GM18502 (cell line): Measurements from ENCODE around the gene MSMO1.
"Not testable (repeated sequence)": the region's sequence is repeated elsewhere in the genome, so short reads cannot be mapped to it uniquely, and the experiment has no call there.

Source experiments
- ATAC-seq: cut with Tn5 transposase; IDR thresholded peaks from one replicate; pipeline ENCODE4 v1.9.1; 2021; ENCODE audit warnings: mild to moderate bottlenecking; ENCODE audit not compliant: unreplicated experiment, poor library complexity

The MSMO1 gene

DNA sequence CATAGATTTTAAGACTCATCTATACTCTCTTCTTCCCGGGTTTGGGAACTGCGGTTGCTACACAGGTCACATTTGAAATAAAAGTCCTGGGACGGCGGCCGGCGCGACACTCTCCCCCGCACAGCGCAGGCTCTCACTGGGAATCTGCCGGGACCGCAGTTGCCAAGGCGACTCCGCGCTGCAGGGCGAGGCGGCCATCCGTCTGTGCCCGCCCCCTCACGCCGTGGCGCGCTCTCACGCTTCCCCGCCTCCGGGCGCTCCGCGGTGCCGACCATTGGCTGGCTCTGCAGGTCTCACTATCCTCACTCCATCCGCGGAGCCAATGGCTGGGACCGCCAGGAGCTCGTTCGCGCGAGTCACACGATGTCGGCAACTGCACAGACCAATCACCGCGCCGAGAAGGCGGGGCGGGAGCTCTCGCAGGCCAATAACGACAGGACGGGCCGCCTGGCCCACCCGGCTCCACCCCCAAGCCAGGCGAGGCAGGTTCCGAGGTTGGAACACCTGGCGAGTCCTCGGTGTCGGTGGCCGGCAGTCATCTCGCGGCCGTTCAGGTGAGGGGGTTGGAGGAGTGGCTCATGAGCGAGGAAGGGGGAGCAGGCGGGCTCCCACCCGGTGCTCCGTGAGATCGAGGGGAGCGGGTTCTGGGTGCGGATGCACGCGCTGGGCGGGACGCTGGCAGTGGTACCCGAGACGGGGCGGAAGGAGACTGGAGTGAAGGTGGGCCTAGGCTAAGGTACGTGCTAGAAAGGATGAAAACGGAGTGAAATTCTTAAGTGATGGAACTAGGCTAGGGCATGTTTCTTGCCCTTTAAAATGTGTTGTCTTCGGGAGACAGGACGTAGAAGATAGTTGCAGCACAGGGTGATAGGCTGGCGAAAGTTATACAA lies at the start of gene MSMO1:
MSMO1 (plus strand) TSS at position 459 of the 890 bp plus-strand sequence. CDS start 5,702 bp downstream, outside the sequence.
- peak; percentile 98 for ATAC-seq

DNA sequence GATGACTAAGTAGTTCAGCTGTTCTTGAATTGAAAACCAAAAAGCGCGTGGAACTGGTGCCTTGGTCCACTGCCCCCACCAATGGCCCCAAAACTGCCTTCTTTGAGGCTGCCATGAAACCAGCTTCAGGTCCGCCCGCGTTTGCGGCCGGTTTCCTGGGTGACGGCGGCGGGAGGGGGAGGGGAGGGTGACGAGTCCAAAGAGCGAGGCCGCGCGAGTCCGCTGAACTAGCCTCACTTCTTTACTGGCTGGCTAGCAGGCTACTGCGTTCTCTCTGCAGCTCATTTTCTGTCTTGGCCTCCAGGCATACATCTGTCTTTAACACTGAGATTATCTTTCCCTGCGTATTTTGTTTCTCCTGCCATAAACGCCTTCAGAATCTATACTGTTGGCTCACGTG lies 47.9 kb upstream of the MSMO1 start:
- ATAC-seq: not testable (repeated sequence)

DNA sequence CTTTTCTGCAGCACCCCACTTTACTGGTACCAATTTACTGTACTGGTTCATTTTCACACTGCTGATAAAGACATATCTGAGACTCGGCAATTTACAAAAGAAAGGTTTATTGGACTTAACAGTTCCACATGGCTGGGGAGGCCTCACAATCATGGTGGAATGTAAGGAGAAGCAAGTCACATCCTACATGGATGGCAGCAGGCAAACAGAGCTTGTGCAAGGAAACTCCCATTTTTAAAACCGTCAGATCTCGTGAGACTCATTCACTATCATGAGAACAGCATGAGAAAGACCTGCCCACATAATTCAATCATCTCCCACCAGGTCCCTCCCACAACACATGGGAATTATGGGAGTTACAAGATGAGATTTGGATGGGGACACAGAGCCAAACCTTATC lies 42.8 kb upstream of the MSMO1 start:
- ATAC-seq: not testable (repeated sequence)

DNA sequence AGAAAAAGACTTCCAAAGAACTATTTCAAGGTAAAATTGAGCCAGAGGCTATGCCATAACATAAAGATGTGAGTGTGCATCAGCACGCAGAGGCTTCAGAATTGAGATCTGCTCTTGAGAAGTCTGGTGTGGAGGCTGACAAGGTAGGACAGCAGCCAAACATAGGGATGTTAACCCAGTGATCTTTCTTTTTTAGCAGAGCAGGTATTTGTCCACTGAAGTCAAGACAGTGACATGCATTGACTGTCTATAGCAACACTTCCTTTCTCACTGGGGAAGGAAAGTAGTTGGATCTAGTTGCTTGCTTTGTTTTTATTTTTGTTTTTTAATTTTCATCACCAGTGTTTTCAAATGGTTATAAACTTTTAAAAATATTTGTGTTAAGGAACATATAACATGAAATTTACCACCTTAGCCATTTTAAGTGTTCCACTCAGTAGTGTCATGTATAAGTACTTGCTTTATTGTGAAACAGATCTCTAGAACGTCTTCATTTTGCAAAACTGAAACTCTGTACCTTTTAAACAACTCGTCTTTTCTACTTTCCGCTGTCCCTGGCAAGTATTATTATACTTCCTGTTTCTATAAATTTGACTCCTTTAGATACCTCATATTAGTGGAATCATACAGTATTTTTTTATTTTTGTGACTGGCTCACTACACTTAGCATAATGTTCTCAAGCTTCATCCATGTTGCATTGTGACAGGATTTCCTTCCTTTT lies 40.7 kb upstream of the MSMO1 start:
- ATAC-seq: peak; percentile 78

DNA sequence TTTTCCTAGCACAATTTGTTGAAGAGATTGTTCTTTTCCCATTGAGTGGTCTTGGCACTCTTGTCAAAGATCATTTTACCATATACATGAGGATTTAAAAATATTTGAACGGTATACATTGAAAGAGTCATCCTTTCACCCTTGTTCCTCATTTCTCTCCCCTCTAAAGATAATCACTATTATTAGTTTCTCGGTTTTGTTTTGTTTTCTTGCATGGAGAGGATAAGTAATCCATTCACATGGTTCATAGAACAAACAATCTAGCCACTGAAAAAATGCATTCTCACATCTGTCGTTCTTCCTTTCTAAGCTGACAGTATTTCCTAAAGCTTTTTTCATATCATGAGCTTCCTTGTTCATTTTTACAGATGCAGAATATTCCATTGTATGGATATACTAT lies 39.2 kb upstream of the MSMO1 start:
- ATAC-seq: peak; percentile 42

DNA sequence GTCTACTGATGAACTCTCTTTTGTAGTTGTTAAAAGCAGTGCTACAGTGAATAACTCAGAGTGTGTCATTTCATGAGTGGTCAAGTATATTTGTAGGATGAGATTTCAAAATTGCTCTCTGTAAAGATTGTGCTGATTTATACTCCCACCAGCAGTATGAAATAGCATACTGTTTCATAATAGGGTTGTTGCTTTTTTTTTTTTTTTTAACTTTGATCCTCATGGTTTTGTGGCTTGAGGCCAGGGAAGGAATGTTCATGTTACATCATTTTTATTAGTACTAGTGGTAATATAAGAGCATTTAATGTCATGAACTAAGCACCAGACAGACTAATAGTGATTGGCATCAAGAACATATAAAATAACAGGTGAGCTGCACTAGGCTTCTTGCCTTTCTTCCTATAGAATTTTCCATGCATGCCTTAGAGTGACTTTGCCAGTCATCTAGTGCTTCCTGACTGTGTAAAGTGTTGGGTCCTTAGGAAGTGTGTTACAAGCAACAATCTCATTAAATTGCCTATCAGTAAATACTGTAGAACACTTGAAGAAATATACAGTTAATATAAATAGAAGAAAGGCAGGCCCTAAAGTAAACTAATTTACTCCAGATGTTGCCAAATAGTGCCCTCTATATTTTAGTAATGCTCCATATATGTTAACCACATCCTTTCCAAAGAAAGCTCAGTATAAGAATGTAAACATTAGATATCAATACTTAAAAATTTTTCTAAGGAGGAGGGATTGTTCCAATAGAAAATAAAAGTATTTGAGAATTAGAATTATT lies 38.6 kb upstream of the MSMO1 start:
- peak; percentile 30 for ATAC-seq

DNA sequence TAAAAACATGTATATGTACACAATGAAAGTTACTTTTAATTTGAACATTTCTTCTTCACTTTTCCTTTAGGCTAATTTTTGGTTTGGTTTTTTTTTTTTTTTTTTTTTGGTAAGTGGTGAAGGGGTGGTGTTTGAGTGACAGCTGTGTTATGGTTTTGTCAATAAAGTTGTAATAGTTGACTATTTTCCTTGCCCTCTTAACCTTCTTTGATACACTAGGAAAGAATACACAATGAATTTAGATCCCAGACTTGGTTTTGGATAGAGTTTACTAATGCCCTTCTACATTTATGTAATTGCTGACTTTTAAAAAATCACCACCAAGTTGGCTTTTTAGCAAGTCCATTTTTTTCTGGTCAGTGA lies 38.1 kb upstream of the MSMO1 start:
- ATAC-seq: no peak

DNA sequence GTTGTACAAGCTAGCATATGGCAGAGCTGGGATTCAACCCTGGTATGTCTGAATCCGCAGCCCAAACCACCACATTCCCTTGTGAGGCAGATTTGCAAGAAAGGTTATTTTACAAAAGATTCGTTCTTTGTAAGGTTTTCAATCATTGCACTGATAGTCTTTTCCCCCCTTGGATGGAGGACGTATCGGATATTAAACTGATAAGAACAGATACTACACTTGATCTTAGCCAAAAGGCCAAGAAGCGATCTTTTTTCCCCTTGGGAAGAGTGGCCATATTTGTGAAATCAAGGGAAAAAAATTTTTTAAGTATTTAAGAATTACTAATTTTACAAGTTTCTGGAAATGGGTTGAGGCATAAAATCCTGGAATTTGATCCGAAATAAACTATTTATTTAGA lies 34.4 kb upstream of the MSMO1 start:
- ATAC-seq: no peak

DNA sequence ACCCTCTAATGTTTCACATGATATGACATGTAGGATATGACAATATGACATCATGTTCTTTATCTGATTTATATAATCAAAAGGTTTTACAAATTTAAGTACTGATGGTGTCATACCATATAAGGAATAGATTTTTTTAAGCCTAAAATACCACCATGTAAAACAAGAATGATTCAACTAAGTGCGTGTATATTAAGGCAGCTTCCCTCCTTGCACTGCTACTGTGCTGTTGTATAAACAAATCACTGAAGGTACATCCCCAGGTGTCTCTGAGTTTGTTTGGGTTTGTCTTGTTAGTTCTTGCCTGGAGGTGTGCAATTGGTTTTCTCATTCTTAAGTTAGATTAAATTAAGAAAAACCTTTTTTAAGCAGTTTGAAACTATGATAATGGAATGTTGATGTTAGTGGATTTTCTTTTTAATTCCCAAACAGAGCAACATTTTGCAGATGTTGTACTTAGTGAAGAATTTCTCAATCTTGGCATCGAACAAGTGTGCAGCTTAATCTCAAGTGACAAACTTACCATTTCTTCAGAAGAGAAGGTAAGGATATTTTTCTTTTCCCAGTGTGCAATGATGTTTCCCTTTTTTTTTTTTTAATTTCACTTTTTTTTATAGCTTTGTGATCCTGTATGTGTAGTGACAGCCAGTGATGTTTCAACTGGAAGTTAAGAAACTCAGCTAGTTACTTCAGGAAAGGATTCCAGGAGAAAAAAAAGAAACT lies 33.4 kb upstream of the MSMO1 start:
- ATAC-seq: no peak

DNA sequence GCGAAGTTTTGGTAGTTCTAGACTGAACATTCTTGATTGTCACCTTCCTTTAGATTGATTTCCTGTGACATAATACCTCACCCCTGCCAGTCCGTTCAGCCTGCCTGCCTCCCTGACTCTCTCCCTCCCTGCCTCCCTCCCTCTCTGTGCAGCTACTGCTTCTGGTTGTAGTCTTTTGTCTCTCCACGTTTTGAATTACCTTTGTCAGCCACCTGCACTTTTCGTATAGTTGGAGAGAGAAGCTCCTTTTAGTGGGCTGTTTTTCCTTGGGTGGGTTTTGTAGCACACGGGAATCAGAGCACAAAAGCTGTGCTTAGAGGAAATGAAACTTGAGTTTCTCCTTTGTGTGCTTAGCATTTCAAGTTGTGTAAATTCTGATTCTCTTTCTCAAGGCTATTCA lies 32.6 kb upstream of the MSMO1 start:
- peak; percentile 95 for ATAC-seq

DNA sequence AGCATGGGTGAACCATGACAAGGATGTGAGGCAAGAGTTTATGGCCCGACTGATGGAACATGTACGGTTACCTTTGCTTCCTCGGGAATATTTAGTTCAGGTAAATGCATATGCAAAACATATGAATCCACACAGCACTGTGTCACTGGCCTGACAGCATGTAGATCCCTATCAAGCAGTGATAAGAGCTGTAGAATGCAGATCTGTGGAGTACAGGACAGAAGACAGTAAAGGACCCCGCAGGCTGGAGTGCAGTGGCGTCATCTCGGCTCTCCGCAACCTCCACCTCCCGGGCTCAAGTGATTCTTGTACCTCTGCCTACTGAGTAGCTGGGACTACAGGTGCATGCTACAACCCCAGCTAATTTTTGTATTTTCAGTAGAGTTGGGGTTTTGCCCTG lies 29.8 kb upstream of the MSMO1 start:
- no peak for ATAC-seq

DNA sequence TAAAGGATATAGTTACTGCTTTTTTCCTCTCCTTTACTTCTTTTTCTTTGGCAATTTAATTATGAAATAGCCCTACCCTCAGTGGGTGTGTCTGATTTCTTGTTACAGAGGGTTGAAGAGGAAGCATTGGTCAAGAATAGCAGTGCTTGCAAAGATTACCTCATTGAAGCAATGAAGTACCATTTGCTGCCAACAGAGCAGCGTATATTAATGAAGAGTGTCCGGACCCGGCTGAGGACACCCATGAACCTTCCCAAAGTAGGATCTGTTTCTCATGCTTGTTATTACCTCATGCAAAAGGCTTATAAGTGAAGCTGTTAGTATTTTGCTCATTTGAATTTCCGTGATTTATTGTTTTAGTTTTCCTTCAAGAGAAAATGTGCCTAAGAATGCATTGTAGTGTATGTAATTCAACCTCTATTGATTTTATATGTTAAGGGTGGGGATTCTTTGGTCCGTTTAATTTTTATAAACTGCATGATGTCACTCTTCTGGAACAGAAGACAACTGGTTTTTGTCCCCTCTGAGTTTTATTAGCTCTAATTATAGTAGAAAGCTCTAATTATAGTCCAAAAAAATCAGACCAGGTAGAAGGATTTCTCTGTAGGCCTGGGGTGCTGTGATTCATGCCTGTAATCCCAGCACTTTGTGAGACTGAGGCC lies 27.9 kb upstream of the MSMO1 start:
- no peak for ATAC-seq

DNA sequence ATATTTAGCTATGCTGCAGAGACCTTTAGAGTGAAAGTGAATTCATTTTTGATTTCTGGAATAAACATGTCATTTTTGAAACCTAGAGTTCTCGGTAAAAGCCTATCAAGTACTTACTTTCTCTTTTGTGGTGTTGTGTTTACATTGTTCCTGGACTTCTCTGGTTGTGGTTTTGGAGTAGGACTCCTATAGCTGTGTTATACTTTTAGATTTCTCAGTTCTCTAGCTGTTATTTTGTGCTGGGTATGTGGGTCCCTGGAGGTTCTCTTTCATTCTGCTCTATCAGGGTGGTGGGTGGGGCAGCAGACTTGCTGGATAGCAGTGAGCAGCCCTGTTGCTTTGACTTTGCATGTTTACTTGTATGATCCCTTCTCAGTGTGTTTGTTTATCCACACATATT lies 25.6 kb upstream of the MSMO1 start:
- peak; percentile 80 for ATAC-seq

DNA sequence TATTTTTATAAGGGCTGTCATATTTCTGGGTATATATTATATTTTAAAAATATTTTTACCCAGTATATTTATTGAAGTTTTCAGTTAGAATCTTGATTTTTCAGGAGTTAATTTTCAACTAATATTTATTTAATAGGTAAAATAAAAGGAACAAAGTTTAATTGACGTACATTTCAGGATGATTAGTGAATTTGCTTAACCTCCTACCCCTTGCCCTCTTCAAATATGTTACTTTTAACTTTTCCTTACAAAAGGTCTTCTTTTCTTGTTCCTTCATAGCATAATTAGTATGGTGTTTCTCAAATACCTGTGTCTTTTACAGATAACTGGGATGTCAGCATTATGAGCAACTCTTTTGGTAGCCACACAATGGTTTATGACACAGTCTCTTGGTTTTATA lies 24.8 kb upstream of the MSMO1 start:
- ATAC-seq: no peak

DNA sequence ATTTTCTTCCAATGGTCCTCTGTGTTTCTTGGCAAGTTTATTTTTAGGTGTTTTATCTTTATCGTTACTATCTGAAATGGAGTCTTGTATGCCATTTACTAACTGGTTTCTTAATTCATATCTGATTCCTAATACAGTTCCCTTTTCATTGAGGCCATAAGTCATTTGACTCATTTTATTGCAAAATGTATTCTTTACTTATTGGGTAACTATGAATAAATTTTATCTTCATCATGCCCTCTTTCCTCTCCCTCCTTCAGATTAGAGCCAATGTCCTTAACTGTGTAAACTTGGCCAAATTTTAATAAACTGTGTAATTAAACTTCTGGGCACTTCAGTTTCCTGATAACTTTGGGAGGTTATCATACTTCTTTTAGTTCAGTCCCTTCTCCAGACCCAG lies 19.3 kb upstream of the MSMO1 start:
- no peak for ATAC-seq

DNA sequence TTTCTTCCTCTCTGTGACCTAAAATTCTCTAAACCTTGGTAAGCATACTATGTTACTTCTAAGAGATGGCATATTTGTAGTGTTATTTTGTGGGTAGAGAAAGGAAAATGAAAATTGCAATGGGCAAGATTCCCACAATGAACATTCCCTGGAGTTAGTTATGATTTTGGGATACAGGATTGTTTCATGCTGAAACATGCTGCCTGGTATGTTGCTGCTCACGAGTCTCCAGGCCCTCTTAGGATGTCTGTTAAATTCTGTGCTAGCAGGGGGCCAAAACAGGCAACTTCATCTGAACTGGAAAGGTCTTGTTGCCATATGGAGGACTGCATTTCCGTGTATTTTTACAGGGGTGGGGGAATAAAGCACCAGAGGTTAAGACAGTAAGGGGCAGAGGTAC lies 18.9 kb upstream of the MSMO1 start:
- no peak for ATAC-seq

DNA sequence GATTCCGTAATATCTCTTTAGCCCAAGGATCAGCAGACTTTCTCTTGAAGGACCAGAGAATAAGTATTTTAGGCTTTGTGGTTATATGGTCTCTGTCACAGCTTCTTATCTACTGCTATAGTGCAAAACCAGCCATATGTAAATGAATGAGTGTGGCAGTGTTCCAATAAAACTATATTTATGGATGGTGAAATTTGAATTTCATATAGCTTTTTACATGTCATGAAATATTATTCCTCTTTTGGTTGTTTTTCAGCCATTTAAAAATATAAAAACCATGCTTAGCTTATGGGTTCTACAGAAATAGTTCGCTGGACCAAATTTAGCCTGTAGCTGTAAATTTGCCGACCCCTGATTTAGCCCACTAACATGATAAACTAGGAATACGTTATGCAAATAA lies 18.0 kb upstream of the MSMO1 start:
- no peak for ATAC-seq

DNA sequence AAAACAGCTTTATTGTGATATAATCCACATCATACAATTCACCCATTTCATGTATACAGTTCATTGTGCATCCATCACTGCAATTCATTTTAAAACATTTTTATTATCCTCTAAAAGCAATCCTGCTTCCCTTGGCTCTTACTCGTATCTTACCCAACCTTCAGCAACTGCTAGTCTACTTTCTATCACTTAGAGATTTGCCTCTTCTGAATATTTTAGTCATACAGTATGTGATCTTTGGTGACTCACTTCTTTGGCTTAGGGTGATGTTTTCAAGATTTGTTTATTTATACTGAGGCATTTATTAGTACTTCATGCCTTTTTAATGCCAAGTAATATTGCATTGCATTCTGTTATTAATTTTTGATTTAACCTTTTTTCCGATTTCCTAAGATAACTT lies 15.0 kb upstream of the MSMO1 start:
- ATAC-seq: no peak

DNA sequence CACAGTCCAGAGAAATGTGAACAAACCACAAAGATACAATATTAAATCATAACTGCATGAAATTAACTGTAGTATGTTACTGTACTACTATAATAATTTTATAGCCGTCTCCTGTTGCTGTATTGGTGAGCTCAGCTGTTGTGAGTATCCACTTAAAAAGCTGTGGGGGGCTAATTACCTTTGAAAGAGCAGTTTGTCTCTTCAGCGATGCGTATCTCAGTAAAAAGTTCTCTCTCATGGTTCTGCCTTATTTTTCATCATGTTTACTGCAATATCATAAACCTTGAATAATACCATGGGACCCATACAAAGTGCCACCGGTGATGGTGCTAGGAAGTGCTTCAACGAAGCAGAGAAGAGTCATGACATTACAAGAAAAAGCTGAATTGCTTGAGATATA lies 8.4 kb upstream of the MSMO1 start:
- no peak for ATAC-seq

DNA sequence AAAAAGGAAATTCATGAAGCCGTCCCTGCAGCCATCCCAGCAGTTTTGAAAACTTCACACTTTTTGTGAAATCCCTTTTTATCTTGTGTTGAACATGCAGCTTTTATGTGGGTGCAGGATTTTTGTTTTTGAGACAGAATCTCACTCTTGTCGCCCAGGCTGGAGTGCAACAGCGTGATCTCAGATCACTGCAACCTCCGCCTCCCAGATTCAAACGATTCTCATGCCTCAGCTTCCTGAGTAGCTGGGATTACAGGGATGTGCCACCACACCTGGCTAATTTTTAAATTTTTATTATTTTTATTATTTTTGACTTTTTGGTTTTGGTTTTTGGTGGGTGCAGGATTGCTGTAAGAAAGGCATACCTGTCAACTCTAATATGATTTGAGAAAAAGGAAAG lies 8.0 kb upstream of the MSMO1 start:
- no peak for ATAC-seq
